ENCODE data around the gene CCDC110. TPM values are rescaled to one million over a fixed set of nuclear protein-coding genes. Genes with fewer than 3 reads are reported as not detected.

The CCDC110 gene
- total and polyA plus RNA-seq, 2 of the 13 experiments (the other 11 are each of a cell fraction or from before 2014, with no cell fraction given) = not detected

- no peak for TF ChIP-seq MLXIP (CRISPR knock-in tag; IDR thresholded peaks at IDR 0.05; ENCODE audit: borderline replicate concordance)
- TF ChIP-seq ZNF768 (CRISPR knock-in tag; IDR thresholded peaks at IDR 0.05) = no peak
- no peak for TF ChIP-seq ZNF235 (CRISPR knock-in tag; IDR thresholded peaks at IDR 0.05; ENCODE audit: borderline replicate concordance)
- TF ChIP-seq, protein P1, sequence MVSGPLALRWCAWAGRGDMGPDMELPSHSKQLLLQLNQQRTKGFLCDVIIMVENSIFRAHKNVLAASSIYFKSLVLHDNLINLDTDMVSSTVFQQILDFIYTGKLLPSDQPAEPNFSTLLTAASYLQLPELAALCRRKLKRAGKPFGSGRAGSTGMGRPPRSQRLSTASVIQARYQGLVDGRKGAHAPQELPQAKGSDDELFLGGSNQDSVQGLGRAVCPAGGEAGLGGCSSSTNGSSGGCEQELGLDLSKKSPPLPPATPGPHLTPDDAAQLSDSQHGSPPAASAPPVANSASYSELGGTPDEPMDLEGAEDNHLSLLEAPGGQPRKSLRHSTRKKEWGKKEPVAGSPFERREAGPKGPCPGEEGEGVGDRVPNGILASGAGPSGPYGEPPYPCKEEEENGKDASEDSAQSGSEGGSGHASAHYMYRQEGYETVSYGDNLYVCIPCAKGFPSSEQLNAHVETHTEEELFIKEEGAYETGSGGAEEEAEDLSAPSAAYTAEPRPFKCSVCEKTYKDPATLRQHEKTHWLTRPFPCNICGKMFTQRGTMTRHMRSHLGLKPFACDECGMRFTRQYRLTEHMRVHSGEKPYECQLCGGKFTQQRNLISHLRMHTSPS (CRISPR knock-in tag; IDR thresholded peaks at IDR 0.05; ENCODE audit: low read depth) = no peak
- TF ChIP-seq ARHGAP35 (CRISPR knock-in tag; IDR thresholded peaks at IDR 0.05; ENCODE audit: borderline replicate concordance) = no peak
- TF ChIP-seq ZBTB42 (CRISPR knock-in tag; IDR thresholded peaks at IDR 0.05) = no peak
- TF ChIP-seq ZBTB7B (CRISPR knock-in tag; IDR thresholded peaks at IDR 0.05) = no peak
- no peak for TF ChIP-seq CHCHD3 (CRISPR knock-in tag; IDR thresholded peaks at IDR 0.05)
- no peak for TF ChIP-seq FOXA3 (CRISPR knock-in tag; IDR thresholded peaks at IDR 0.05)
- TF ChIP-seq TMF1 (CRISPR knock-in tag; IDR thresholded peaks at IDR 0.05; ENCODE audit: low read depth) = no peak
Observed at GRCh38 chr4:185412412-185412811, 59.1 kb downstream of the CCDC110 start (continued).
